DOHH2 (cell line): ENCODE measurements around the gene IFT25.

Source experiments
- H3F3A ChIP-seq: fragments of 200-600 bp; sonication (generic), shearing (Covaris generic); 2 replicates; pipeline ENCODE4 v1.6.0; 2016; ENCODE audit warnings: antibody characterized with exemption, mild to moderate bottlenecking; ENCODE audit not compliant: control insufficient read depth, insufficient read depth
- H3K27ac ChIP-seq: fragments of 200-600 bp; sonication (generic); 2 replicates; pipeline ENCODE4 v1.5.1; 2014; ENCODE audit warnings: low read depth, mild to moderate bottlenecking, low read length, moderate library complexity
- H3K27me3 ChIP-seq: fragments of 200-600 bp; sonication (generic); 2 replicates; pipeline ENCODE4 v1.6.1; 2014; ENCODE audit warnings: mild to moderate bottlenecking, low read length, mixed read lengths; ENCODE audit not compliant: control insufficient read depth
- H3K36me3 ChIP-seq: fragments of 200-600 bp; sonication (generic); 2 replicates; pipeline ENCODE4 v1.6.1; 2014; ENCODE audit warnings: mild to moderate bottlenecking, low read length, moderate library complexity, mixed read lengths; ENCODE audit not compliant: control insufficient read depth
- H3K4me1 ChIP-seq: fragments of 200-600 bp; sonication (generic); 2 replicates; pipeline ENCODE4 v1.6.1; 2014; ENCODE audit warnings: mild to moderate bottlenecking, low read length, mixed read lengths; ENCODE audit not compliant: control insufficient read depth
- H3K4me2 ChIP-seq: fragments of 200-600 bp; sonication (generic); 2 replicates; pipeline ENCODE4 v1.6.0; 2014; ENCODE audit warnings: mild to moderate bottlenecking, low read length, moderate library complexity
- H3K4me3 ChIP-seq: fragments of 200-600 bp; sonication (generic); 2 replicates; pipeline ENCODE4 v1.5.1; 2014; ENCODE audit warnings: mild to moderate bottlenecking, low read length, mixed read lengths
- H3K79me2 ChIP-seq: fragments of 200-600 bp; sonication (generic); 2 replicates; pipeline ENCODE4 v1.6.1; 2014; ENCODE audit warnings: mild to moderate bottlenecking, low read length, mixed read lengths; ENCODE audit not compliant: control insufficient read depth
- H3K9me2 ChIP-seq: fragments of 200-600 bp; sonication (generic); replicated peaks from 2 replicates; pipeline ENCODE4 v1.6.1; 2014; ENCODE audit warnings: mild to moderate bottlenecking, low read length, mixed read lengths; ENCODE audit not compliant: control insufficient read depth
- H3K9me3 ChIP-seq: fragments of 200-600 bp; sonication (generic); 2 replicates; pipeline ENCODE4 v1.6.1; 2014; ENCODE audit warnings: antibody characterized with exemption, low read length, mixed read lengths; ENCODE audit not compliant: control insufficient read depth, insufficient read depth
- H4K20me1 ChIP-seq: fragments of 200-600 bp; sonication (generic); 2 replicates; pipeline ENCODE4 v1.6.0; 2014; ENCODE audit warnings: low read depth, mild to moderate bottlenecking, antibody characterized with exemption, low read length, moderate library complexity; ENCODE audit not compliant: control insufficient read depth, insufficient read depth
- CTCF ChIP-seq: fragments of 200-600 bp; sonication (generic); IDR thresholded peaks from one replicate; pipeline ENCODE4 v1.5.1; 2014; ENCODE audit warnings: antibody characterized with exemption, mild to moderate bottlenecking, low read depth, low read length; ENCODE audit not compliant: poor library complexity, severe bottlenecking
- EZH2phosphoT487 ChIP-seq: fragments of 200-600 bp; sonication (generic); IDR thresholded peaks from 2 replicates; pipeline ENCODE4 v1.6.1; 2017; ENCODE audit warnings: borderline replicate concordance, mild to moderate bottlenecking, antibody characterized with exemption, low read length, moderate library complexity, mixed read lengths

IFT25 gene

GRCh38 chr1:53891018-53891417 is 54.5 kb downstream of the IFT25 start:
- TF ChIP-seq EZH2phosphoT487, result no peak
- TF ChIP-seq CTCF, result no peak
- Histone ChIP-seq H4K20me1 (no peaks in the 10 kb centered on the region), H3K36me3 (no peaks in the 10 kb centered on the region), H3K9me2 (no peaks in the 10 kb centered on the region), H3K27ac (no peak overlapping the region), H3F3A (peaks cover 4% of the 10 kb centered on the region; the same call in 1 of the 2 replicates), H3K79me2 (no peaks in the 10 kb centered on the region), H3K4me1 (peaks cover 23% of the 10 kb centered on the region), H3K27me3 (0 out of 2 replicates have a peak, but pooled peaks cover 2% of the 10 kb centered on the region), H3K4me3 (no peak overlapping the region), H3K4me2 (no peak overlapping the region), H3K9me3 (no peaks in the 10 kb centered on the region)

GRCh38 chr1:53890522-53890941 is 55.0 kb downstream of the IFT25 start:
- Histone ChIP-seq H4K20me1 (no peaks in the 10 kb centered on the region), H3K79me2 (no peaks in the 10 kb centered on the region), H3K27ac (no peak overlapping the region), H3K9me2 (no peaks in the 10 kb centered on the region), H3F3A (peaks cover 4% of the 10 kb centered on the region; the same call in 1 of the 2 replicates), H3K4me1 (peaks cover 23% of the 10 kb centered on the region), H3K4me2 (peak overlapping the region; percentile 76), H3K9me3 (no peaks in the 10 kb centered on the region), H3K4me3 (peak overlapping the region; percentile 91), H3K27me3 (0 out of 2 replicates have a peak, but pooled peaks cover 2% of the 10 kb centered on the region), H3K36me3 (no peaks in the 10 kb centered on the region)
- no peak for TF ChIP-seq CTCF
- no peak for TF ChIP-seq EZH2phosphoT487

- H3K36me3 ChIP-seq, result no peaks in the 10 kb centered on the region
- H3K27me3 ChIP-seq, result 0 out of 2 replicates have a peak, but pooled peaks cover under 1% of the 10 kb centered on the region
- no peak within 1 kb of the TSS for H3K27ac ChIP-seq
- peak within 1 kb of the TSS; percentile 76 for H3K4me2 ChIP-seq
- no peaks in the 10 kb centered on the region for H3K9me3 ChIP-seq
- no peaks in the 10 kb centered on the region for H4K20me1 ChIP-seq
- H3F3A ChIP-seq, result peaks cover 4% of the 10 kb centered on the region; the same call in 1 of the 2 replicates
- H3K79me2 ChIP-seq, result no peaks in the 10 kb centered on the region
- H3K4me1 ChIP-seq, result peaks cover 23% of the 10 kb centered on the region
- TF ChIP-seq EZH2phosphoT487 (no peak), CTCF (no peak)
- no peaks in the 10 kb centered on the region for H3K9me2 ChIP-seq
- peak within 1 kb of the TSS; percentile 91 for H3K4me3 ChIP-seq
Measured at GRCh38 chr1:53889304-53890298, 55.9 kb downstream of the IFT25 start, which contains the start of gene YIPF1. YIPF1 (minus strand) TSS chr1:53889797; CDS start chr1:53888937, 860 bp downstream.
